WTC11 (cell line): ENCODE results near the gene VTN.
A peak's percentile ranks its signal among the peaks of the same experiment; 100 is the strongest.

Experiments used
- ATF6 ChIP-seq: sonication (generic); formaldehyde crosslinking; IDR thresholded peaks from 2 replicates; pipeline ENCODE4 v1.8.1; 2023; ENCODE audit warnings: mild to moderate bottlenecking, missing genetic modification reagents
- E2F1 ChIP-seq: sonication (generic); formaldehyde crosslinking; IDR thresholded peaks from 2 replicates; pipeline ENCODE4 v1.8.0; 2022; ENCODE audit warnings: mild to moderate bottlenecking, missing genetic modification reagents
- MAX ChIP-seq: sonication (generic); formaldehyde crosslinking; IDR thresholded peaks from 2 replicates; pipeline ENCODE4 v1.8.0; 2022; ENCODE audit warnings: mild to moderate bottlenecking, missing genetic modification reagents
- NFE2L1 ChIP-seq: sonication (generic); formaldehyde crosslinking; IDR thresholded peaks from 2 replicates; pipeline ENCODE4 v1.8.1; 2023; ENCODE audit warnings: missing genetic modification reagents
- RELA ChIP-seq: sonication (generic); formaldehyde crosslinking; IDR thresholded peaks from 2 replicates; pipeline ENCODE4 v1.8.1; 2022; ENCODE audit warnings: missing genetic modification reagents, mild to moderate bottlenecking, borderline replicate concordance
- TF ChIP-seq, protein P1 (sequence below): fragments of 200-600 bp; IDR thresholded peaks from 2 replicates; pipeline ENCODE4 v1.8.0; 2022; ENCODE audit warnings: antibody characterized with exemption
- TF ChIP-seq, protein P2 (sequence below): sonication (generic); formaldehyde crosslinking; IDR thresholded peaks from 2 replicates; pipeline ENCODE4 v1.8.0; 2022; ENCODE audit warnings: missing genetic modification reagents
- TF ChIP-seq, protein P3 (sequence below): fragments of 250-450 bp; sonication (Bioruptor Pico); IDR thresholded peaks from 2 replicates; pipeline ENCODE4 v2.1.2; 2022; ENCODE audit warnings: mild to moderate bottlenecking, moderate library complexity

DNA sequence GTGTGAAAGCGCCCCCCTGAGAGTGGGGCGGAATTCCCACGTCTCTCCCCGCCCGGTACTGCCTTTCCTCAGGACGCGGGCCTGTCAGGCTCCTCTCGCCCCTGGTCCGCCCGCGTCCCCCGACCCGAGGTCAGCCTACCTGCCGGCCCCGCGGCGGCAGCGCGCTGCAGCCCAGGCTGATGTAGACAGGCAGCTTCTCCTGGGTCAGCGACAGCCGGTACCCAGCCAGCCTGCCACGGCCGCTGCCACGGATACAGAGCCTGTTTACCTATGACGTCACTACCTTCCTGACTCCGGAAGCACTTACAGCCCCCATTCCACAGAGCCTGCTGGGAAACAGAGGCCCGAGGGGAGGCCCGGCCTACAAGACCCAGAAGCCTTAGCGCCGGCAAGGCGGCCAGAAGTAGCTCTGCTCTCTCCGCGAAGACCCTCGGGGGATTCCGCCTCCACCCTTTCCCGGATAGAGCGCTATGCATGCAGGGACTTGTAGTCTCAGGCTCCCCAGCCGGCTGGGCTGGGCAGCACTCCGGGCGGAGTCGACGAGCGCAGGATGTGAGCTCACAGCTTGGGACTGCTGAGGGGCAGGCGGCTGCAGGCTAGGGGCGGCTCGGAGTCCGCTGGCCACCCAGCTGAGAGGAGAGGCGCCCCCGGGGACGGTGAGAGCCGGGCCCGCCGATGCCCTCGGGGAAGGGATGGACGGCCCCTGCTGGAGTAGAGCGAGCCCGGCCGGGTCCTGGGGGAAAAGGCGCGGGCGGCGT, 34.7 kb downstream of the VTN start, which contains the start of the genes IFT20 and TNFAIP1:
- TF ChIP-seq ATF6 (no peak), NFE2L1 (CRISPR knock-in tag) (no peak), RELA (CRISPR knock-in tag) (no peak), MAX (CRISPR knock-in tag) (peak; percentile 57; the same call in 1 of the 2 replicates), E2F1 (no peak)
- TF ChIP-seq, protein P1, sequence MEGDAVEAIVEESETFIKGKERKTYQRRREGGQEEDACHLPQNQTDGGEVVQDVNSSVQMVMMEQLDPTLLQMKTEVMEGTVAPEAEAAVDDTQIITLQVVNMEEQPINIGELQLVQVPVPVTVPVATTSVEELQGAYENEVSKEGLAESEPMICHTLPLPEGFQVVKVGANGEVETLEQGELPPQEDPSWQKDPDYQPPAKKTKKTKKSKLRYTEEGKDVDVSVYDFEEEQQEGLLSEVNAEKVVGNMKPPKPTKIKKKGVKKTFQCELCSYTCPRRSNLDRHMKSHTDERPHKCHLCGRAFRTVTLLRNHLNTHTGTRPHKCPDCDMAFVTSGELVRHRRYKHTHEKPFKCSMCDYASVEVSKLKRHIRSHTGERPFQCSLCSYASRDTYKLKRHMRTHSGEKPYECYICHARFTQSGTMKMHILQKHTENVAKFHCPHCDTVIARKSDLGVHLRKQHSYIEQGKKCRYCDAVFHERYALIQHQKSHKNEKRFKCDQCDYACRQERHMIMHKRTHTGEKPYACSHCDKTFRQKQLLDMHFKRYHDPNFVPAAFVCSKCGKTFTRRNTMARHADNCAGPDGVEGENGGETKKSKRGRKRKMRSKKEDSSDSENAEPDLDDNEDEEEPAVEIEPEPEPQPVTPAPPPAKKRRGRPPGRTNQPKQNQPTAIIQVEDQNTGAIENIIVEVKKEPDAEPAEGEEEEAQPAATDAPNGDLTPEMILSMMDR = no peak
- TF ChIP-seq, protein P2, sequence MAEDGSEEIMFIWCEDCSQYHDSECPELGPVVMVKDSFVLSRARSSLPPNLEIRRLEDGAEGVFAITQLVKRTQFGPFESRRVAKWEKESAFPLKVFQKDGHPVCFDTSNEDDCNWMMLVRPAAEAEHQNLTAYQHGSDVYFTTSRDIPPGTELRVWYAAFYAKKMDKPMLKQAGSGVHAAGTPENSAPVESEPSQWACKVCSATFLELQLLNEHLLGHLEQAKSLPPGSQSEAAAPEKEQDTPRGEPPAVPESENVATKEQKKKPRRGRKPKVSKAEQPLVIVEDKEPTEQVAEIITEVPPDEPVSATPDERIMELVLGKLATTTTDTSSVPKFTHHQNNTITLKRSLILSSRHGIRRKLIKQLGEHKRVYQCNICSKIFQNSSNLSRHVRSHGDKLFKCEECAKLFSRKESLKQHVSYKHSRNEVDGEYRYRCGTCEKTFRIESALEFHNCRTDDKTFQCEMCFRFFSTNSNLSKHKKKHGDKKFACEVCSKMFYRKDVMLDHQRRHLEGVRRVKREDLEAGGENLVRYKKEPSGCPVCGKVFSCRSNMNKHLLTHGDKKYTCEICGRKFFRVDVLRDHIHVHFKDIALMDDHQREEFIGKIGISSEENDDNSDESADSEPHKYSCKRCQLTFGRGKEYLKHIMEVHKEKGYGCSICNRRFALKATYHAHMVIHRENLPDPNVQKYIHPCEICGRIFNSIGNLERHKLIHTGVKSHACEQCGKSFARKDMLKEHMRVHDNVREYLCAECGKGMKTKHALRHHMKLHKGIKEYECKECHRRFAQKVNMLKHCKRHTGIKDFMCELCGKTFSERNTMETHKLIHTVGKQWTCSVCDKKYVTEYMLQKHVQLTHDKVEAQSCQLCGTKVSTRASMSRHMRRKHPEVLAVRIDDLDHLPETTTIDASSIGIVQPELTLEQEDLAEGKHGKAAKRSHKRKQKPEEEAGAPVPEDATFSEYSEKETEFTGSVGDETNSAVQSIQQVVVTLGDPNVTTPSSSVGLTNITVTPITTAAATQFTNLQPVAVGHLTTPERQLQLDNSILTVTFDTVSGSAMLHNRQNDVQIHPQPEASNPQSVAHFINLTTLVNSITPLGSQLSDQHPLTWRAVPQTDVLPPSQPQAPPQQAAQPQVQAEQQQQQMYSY = no peak
- TF ChIP-seq, protein P3, sequence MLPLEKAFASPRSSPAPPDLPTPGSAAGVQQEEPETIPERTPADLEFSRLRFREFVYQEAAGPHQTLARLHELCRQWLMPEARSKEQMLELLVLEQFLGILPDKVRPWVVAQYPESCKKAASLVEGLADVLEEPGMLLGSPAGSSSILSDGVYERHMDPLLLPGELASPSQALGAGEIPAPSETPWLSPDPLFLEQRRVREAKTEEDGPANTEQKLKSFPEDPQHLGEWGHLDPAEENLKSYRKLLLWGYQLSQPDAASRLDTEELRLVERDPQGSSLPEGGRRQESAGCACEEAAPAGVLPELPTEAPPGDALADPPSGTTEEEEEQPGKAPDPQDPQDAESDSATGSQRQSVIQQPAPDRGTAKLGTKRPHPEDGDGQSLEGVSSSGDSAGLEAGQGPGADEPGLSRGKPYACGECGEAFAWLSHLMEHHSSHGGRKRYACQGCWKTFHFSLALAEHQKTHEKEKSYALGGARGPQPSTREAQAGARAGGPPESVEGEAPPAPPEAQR (CRISPR knock-in tag) = no peak
